Stimulated activated CD8-positive, alpha-beta memory T cell treated with anti-CD3 and anti-CD28 coated beads, Interleukin-7, amount 100 ng/mL, for 1 hour (primary cell): ENCODE results near the gene PHETA1.
"Not testable (repeated sequence)": the region's sequence is repeated elsewhere in the genome, so short reads cannot be mapped to it uniquely, and the experiment has no call there.

ENCODE experiments used
- DNase-seq, 2 donors: peaks; one replicate each; pipeline ENCODE4 v3.0.0-alpha.2; 2020; ENCODE audit warnings: low read depth in 2 of 2

PHETA1 gene

GRCh38 chr12:111349748-111350520, 19.0 kb downstream of the PHETA1 start:
- DNase-seq = no peak

DNA sequence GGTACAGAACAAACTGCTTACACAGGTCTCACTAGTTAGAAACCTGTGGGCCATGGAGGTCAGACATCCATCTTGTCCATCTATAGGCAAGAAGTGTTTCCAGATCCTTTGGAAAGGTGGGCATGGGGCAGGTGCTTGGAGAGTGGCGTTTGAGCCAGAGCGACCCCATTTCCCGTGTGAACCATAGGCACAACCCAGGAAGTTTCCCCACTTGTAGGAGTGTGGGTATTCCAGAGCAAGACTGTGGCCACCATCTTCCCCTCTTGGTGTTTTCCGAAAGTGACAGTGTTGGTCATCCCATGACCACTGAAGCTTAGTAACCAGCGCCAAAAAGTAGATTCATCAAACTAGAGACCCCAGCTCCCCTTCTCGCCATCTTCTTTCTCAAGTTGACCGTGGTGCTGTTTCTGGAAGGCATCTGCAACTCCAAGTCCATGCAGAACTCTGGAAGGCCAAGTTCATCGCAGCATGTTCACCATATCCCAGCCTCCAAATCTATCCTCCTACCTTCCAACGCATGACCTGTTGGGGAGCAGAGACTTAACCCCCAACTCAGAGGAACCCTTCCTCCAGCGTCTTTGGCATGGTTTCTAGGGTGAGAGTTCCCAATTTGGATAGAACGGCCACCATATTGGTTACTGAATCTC, 19.7 kb downstream of the PHETA1 start:
- DNase-seq = no peak

DNA sequence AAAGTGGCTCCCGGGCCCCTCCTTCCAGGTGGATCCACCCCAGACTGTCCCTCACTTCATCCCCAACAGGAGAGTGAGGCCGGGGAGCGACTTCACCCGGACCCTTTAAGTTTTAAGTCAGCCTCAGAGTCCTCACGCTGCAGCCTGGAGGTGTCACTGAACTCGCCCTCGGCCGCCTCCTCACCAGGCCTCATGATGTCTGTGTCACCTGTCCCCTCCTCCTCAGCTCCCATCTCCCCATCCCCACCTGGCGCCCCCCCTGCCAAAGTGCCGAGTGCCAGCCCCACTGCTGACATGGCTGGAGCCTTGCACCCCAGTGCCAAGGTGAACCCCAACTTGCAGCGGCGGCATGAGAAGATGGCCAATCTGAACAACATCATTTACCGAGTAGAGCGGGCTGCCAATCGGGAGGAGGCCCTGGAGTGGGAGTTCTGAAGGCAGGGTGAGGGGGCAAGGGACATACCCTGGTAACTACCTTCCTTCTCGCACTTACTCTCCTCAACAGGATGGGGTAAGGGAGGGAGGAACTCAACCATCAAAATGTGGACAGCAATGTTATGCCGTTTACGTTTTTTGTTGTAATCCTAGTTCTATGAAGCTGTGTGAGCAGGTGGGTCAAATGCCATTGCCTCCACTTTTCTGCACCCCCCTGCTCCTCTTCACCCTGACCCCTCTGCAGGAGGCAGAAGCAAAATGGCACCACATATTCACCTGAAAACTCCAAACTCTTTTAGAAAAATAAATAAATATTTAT, 20.8 kb downstream of the PHETA1 start:
- DNase-seq = no peak

DNA sequence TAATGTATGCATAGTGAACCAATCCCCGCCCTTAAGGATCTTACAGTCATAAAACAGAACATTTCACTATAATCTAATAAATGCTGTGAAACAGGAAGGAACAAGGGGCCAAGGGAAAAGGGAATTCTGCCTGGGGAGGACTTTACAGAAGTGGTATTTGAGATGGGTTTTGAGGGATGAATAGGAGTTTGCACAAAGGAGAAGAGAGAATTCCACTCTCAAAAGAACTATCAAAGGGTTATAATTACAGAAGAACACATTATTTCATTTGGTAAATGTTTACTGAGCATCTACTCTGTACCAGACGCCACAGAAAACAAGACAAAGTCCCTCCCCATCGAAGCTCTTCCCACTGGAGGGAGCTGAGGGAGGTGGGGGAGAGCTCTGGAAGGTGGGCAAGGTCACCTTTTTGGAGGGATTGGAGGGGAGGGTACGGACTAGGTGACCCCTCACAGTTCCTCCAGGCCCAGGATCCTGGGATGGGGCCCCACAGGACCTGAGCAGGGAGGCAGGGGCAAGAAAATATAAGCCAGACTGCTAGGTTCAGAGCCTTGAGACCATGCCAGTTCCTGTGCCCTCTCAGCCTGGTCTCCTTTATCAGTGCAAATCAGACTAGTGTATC, 24.5 kb downstream of the PHETA1 start:
- DNase-seq = no peak

GRCh38 chr12:111343181-111343580, 25.7 kb downstream of the PHETA1 start:
- DNase-seq = no peak

- no peak for DNase-seq
Measured at GRCh38 chr12:111342376-111342775, 26.5 kb downstream of the PHETA1 start.

DNA sequence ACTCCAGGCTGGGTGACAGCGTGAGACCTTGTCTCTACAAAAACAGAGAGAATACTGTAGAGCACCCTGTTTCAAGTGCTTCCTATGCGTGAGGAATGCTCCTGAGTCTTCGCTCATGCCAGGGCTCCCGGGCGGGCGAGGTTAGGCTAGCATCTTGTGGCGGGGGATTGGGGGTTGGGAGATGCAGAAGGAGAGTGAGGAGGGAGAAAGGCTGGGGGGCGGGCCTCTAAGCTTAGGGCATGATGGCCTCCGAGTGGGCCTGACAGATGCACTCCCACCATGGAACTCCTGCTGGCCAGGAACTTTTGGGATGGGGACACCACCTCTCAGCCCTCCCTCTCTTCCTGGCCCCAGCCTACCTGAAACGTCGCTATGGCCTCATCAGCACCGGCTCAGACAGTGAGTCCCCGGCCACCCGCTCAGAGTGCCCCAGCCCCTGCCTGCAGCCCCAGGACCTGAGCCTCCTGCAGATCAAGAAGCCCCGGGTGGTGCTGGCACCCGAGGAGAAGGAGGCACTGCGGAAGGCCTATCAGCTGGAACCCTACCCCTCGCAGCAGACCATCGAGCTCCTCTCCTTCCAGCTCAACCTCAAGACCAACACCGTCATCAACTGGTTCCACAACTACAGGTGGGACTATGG, 27.3 kb downstream of the PHETA1 start:
- DNase-seq = no peak

- not testable (repeated sequence) for DNase-seq
Measured at GRCh38 chr12:111340680-111341079, 28.2 kb downstream of the PHETA1 start.

DNA sequence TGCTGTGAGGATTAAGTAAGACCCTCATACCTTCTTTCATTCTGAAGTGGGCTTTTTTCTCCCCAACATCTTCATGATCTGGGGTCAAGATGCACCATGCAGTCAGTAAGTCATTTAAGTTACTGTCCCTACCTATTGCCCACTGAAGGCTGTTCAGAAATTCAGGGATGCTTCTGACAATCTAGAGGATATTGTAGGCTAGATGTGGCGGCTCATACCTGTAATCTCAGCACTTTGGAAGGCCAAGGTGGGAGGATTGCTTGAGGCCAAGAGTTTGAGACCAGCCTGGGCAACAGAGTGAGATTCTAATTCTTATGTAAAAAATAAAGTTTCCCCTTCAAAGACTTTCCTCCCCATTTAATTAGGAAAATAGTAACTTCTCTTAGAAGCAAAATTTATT, 28.7 kb downstream of the PHETA1 start:
- DNase-seq = no peak

- DNase-seq = no peak
Measured at GRCh38 chr12:111339321-111339938, 29.5 kb downstream of the PHETA1 start.

GRCh38 chr12:111338096-111338495, 30.8 kb downstream of the PHETA1 start:
- DNase-seq = no peak

- no peak for DNase-seq
Measured at GRCh38 chr12:111337371-111337770, 31.5 kb downstream of the PHETA1 start.

DNA sequence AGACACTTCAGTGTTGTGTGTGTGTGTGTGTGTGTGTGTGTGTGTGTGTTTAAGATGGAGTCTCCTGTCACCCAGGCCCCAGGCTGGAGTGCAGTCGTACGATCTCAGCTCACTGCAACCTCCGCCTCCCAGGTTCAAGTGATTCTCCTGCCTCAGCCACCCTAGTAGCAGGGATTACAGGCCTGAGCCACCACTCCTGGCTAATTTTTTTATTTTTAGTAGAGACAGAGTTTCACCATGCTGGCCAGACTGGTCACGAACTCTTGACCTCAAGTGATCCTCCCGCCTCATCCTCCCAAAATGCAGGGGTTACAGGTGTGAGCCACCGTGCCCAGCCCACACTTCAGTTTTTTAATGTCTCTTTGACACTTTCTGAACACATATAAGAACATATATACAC, 32.5 kb downstream of the PHETA1 start:
- not testable (repeated sequence) for DNase-seq

GRCh38 chr12:111335811-111336210, 33.1 kb downstream of the PHETA1 start:
- no peak for DNase-seq

DNA sequence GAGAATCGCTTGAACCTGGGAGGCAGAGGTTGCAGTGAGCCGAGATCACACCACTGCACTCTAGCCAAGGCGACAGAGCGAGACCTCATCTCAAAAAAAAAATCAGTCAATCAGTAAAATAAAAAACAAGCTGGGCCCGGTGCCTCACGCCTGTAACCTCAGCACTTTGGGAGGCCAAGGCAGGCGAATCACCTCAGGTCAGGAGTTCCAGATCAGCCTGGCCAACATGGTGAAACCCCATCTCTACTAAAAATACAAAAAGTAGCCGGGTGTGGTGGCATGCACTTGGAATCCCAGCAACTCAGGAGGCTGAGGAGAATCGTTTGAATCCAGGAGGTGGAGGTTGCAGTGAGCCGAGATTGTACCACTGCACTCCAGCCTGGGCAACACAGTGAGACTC, 33.6 kb downstream of the PHETA1 start:
- DNase-seq = not testable (repeated sequence)

DNA sequence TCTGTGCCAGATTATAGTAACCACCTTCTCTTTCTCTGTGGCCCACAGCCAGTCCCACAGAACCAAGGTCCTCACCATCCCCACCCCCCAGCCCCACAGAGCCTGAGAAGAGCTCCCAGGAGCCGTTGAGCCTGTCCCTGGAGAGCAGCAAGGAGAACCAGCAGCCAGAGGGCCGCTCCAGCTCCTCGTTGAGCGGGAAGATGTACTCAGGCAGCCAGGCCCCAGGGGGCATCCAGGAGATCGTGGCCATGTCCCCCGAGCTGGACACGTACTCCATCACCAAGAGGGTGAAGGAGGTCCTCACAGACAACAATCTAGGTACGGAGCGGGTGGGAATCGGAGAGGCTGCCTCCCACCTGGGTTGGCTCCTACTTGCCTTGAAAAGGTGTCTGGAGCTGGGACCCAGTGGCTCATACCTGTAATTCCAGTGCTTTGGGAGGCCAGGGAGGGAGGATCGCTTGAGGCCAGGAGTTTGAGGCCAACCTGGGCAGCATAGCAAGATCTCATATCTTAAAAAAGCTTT, 34.4 kb downstream of the PHETA1 start:
- DNase-seq = no peak

DNA sequence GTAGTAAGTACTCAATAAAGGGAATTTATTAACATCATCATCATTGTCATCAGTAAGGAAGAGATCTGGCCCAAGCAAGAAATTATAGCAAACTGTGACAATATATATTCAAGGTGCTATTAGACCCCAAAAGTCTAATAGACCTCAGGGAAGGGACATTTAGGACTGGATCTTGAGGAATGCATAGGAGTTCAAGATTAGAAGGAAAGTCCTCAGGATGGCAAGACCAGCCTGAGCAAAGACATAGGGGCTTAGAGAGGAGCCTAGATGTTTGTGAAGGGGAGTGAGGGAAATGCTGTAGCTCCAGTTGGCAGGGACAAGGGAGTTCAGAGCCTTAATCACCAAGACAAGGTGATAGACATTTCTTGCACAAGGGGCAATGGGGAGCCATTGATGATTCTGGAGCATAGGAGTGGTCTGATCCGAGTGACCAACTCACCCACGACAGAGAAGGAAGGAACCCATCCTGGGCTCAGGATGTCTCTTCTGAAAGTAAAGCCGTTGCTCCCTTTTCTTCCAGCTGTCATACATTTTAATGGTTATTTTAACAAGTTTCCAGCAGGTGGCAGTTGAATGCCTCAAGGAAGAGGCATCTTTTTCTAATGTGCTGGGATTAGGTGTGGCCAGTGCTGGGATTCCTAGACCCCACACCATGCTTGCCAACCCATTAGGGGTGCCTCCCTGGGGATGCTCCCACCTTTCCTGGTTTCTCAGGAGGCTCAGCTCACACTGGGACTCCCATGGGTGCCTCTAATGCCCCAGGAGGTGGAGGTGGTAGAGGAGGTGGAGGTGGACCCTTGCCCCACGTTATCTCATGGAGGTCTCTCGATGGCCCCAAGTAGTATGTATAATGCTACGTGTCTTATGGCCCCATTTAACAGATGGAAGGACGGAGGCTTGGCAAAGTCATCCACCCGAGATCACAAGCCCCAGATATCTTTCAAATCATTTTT, 37.8 kb downstream of the PHETA1 start:
- no peak for DNase-seq

DNA sequence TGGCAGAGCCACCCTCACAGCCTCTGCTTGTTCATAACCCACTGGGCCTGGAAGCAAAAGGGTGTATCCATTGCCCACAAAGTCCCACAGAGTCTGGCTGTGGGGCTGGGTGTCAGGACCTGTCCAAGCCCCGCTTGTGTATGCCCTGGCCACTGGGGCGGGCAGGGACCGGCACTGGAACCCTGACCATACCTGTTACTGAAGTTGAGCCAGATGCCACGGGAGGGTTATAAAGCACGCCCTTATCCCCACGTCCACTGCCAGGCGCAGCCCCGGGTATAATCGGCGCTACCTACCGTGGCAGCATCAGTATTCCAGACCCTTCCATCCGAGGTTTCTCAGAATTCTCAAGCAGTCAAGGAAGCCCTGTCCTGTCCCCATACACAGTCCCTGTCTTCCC, 40.8 kb downstream of the PHETA1 start:
- DNase-seq = no peak

DNA sequence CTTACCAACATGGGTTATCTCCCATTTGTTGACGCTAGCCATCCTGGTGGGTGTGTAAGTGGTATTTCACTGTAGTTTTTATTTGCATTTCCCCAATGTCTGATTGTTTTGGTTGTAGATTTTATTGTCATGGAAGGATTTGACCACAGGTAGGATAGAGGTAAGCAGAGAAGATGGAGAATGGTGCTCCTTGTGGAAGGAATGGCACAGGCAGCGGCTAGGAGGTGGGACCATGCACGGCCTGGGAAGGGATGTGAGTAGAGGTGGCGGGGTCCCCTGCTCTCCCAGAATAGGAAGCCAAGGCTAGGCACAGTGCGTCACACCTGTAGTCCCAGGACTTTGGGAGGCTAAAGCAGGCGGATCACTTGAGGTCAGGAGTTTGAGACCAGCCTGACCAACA, 41.4 kb downstream of the PHETA1 start:
- DNase-seq = no peak
